Liver (tissue), 9 donors: ENCODE results near the gene TUBB2A. TPM values are rescaled to one million over a fixed set of nuclear protein-coding genes. Genes with fewer than 3 reads are reported as not detected.

Experiments used
- DNase-seq: peaks from one replicate; pipeline ENCODE4 v3.0.0-alpha.2; 2017; ENCODE audit warnings: low spot score
- H3K27ac ChIP-seq, 2 donors: one replicate each; pipeline ENCODE4 v1.7.0; 2013; ENCODE audit warnings: inconsistent platforms in 2 of 2, low read length in 2 of 2, control low read depth in 1 of 2, low read depth in 1 of 2, mild to moderate bottlenecking in 1 of 2
- H3K27me3 ChIP-seq, 4 donors: one replicate each; pipeline versions ENCODE4 v1.6.1 to v1.7.0; 2013; ENCODE audit warnings: low read length in 3 of 4, inconsistent platforms in 1 of 4, mild to moderate bottlenecking in 1 of 4, moderate library complexity in 1 of 4; ENCODE audit not compliant: control insufficient read depth in 4 of 4, insufficient read depth in 4 of 4
- H3K36me3 ChIP-seq, 4 donors: one replicate each; pipeline versions ENCODE4 v1.6.1 to v1.7.0; 2013; ENCODE audit warnings: low read length in 3 of 4, mild to moderate bottlenecking in 3 of 4, low read depth in 1 of 4, moderate library complexity in 1 of 4; ENCODE audit not compliant: control insufficient read depth in 4 of 4, insufficient read depth in 3 of 4
- H3K4me1 ChIP-seq, 4 donors: one replicate each; pipeline versions ENCODE4 v1.6.1 to v1.7.0; 2013; ENCODE audit warnings: low read length in 3 of 4, mild to moderate bottlenecking in 3 of 4, moderate library complexity in 1 of 4; ENCODE audit not compliant: control insufficient read depth in 4 of 4, insufficient read depth in 4 of 4
- H3K4me3 ChIP-seq, 3 donors: one replicate each; pipeline versions ENCODE4 v1.6.1 to v1.7.0; 2013; ENCODE audit warnings: low read length in 3 of 3, control low read depth in 1 of 3, low read depth in 1 of 3, mild to moderate bottlenecking in 1 of 3
- H3K9ac ChIP-seq, 2 donors: one replicate each; pipeline ENCODE4 v1.7.0; 2013; ENCODE audit warnings: low read length in 2 of 2, mild to moderate bottlenecking in 2 of 2, moderate library complexity in 2 of 2, control low read depth in 1 of 2, low read depth in 1 of 2
- H3K9me3 ChIP-seq, 4 donors: one replicate each; pipeline versions ENCODE4 v1.6.1 to v1.7.0; 2013; ENCODE audit warnings: low read length in 3 of 4; ENCODE audit not compliant: control insufficient read depth in 4 of 4
- EGR1 ChIP-seq, 2 donors: IDR thresholded peaks; 2 replicates each; pipeline ENCODE4 v1.6.1; 2016 to 2018; ENCODE audit warnings: antibody characterized with exemption in 2 of 2, low read depth in 2 of 2
- FOXA2 ChIP-seq: IDR thresholded peaks from 2 replicates; pipeline ENCODE4 v1.6.1; 2016; ENCODE audit warnings: antibody characterized with exemption
- GABPA ChIP-seq, 2 donors: IDR thresholded peaks in 1 of 2; conservative IDR thresholded peaks in 1 of 2; 2 replicates each; pipeline ENCODE4 v1.6.1; 2016; ENCODE audit warnings: antibody characterized with exemption in 2 of 2, mild to moderate bottlenecking in 1 of 2, moderate library complexity in 1 of 2
- HNF4A ChIP-seq, 2 donors: conservative IDR thresholded peaks; 2 replicates each; pipeline ENCODE4 v1.6.1; 2016; ENCODE audit warnings: antibody characterized with exemption in 2 of 2, mild to moderate bottlenecking in 2 of 2
- HNF4G ChIP-seq: IDR thresholded peaks from 2 replicates; pipeline ENCODE4 v1.6.1; 2016; ENCODE audit warnings: antibody characterized with exemption
- JUND ChIP-seq, 2 donors: IDR thresholded peaks; 2 replicates each; pipeline ENCODE4 v1.6.1; 2016; ENCODE audit warnings: antibody characterized with exemption in 2 of 2
- NR2F2 ChIP-seq: IDR thresholded peaks from 2 replicates; pipeline ENCODE4 v1.6.1; 2016; ENCODE audit warnings: antibody characterized with exemption
- RAD21 ChIP-seq, 2 donors: IDR thresholded peaks; 2 replicates each; pipeline ENCODE4 v1.6.1; 2016; ENCODE audit warnings: antibody characterized with exemption in 2 of 2, mild to moderate bottlenecking in 2 of 2
- RXRA ChIP-seq, 2 donors: IDR thresholded peaks; 2 replicates each; pipeline ENCODE4 v1.6.1; 2017 to 2018; ENCODE audit warnings: antibody characterized with exemption in 2 of 2, mild to moderate bottlenecking in 1 of 2
- SP1 ChIP-seq: IDR thresholded peaks from 2 replicates; pipeline ENCODE4 v1.6.1; 2018; ENCODE audit warnings: antibody characterized with exemption, mild to moderate bottlenecking
- TAF1 ChIP-seq: conservative IDR thresholded peaks from 2 replicates; pipeline ENCODE4 v1.6.1; 2016; ENCODE audit warnings: antibody characterized with exemption, mild to moderate bottlenecking
- WGBS: extraction: QIAGEN DNeasy Blood & Tissue Kit; methylation state at CpG from one replicate; pipeline ENCODE4 v1.1.7; 2013; 5-methylcytosine and 5-hydroxymethylcytosine counted together
- polyA plus RNA-seq, 2 donors: library from polyadenylated mRNA; stranded (reverse) in 1 of 2; unstranded in 1 of 2; fragments of 200-250 nt in 1 of 2; fragments of >200 nt in 1 of 2; fragmentation: Nextera tagmentation in 1 of 2; extraction: Ambion mirVana in 1 of 2; gene quantifications; one replicate each; pipeline versions ENCODE4 v1.2.1 to v1.2.3, GENCODE V29; 2013 to 2015
- total RNA-seq, 2 donors: library from RNA; depleted of rRNA; stranded (reverse); fragments of >200 nt; gene quantifications; one replicate each; pipeline ENCODE4 v1.2.3, GENCODE V29; 2014
- TF ChIP-seq, protein P1 (sequence below): IDR thresholded peaks from 2 replicates; pipeline ENCODE4 v1.6.1; 2016; ENCODE audit warnings: antibody characterized with exemption, mild to moderate bottlenecking
- TF ChIP-seq, protein P2 (sequence below): IDR thresholded peaks from 2 replicates; pipeline ENCODE4 v1.6.1; 2016; ENCODE audit warnings: antibody characterized with exemption
- TF ChIP-seq, protein P3 (sequence below): fragments of 150-350 bp; IDR thresholded peaks from 2 replicates; pipeline ENCODE4 v1.5.1; 2017; ENCODE audit warnings: improper control_type of control experiment, low read depth, low read length; ENCODE audit not compliant: missing input control
- TF ChIP-seq, protein P4 (sequence below): IDR thresholded peaks from 2 replicates; pipeline ENCODE4 v1.6.1; 2016; ENCODE audit warnings: antibody characterized with exemption
- TF ChIP-seq, protein P5 (sequence below): IDR thresholded peaks from 2 replicates; pipeline ENCODE4 v1.6.1; 2016; ENCODE audit warnings: antibody characterized with exemption
- donor health status: healthy.
- donor health status: healthy.
- donor health status: healthy.
- donor health status: healthy.
- donor health status: healthy.

Gene TUBB2A
- total and polyA plus RNA-seq, 4 donors, result 53.5 to 94.8 (median 88.1) TPM

DNA sequence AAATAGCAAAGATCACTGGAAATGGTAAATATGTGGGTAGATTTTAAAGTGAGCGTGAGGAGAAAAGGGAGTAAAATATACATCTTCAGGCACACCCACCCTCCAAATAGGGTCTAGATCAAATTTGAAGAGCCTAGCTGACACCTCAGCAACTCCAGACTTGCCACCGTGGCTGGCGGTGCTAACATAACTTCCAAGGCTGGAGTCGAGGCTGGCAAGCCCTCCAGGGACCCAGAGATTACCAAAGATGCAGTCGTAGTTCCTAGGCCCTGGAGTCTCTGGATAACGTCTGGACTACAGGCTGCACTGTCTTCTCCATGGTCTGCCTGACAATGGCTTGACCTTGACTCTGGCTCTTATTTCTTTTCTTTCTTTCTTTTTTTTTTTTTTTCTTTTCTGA, 47.6 kb upstream of the TUBB2A start (continued):
- TF ChIP-seq, protein P1, sequence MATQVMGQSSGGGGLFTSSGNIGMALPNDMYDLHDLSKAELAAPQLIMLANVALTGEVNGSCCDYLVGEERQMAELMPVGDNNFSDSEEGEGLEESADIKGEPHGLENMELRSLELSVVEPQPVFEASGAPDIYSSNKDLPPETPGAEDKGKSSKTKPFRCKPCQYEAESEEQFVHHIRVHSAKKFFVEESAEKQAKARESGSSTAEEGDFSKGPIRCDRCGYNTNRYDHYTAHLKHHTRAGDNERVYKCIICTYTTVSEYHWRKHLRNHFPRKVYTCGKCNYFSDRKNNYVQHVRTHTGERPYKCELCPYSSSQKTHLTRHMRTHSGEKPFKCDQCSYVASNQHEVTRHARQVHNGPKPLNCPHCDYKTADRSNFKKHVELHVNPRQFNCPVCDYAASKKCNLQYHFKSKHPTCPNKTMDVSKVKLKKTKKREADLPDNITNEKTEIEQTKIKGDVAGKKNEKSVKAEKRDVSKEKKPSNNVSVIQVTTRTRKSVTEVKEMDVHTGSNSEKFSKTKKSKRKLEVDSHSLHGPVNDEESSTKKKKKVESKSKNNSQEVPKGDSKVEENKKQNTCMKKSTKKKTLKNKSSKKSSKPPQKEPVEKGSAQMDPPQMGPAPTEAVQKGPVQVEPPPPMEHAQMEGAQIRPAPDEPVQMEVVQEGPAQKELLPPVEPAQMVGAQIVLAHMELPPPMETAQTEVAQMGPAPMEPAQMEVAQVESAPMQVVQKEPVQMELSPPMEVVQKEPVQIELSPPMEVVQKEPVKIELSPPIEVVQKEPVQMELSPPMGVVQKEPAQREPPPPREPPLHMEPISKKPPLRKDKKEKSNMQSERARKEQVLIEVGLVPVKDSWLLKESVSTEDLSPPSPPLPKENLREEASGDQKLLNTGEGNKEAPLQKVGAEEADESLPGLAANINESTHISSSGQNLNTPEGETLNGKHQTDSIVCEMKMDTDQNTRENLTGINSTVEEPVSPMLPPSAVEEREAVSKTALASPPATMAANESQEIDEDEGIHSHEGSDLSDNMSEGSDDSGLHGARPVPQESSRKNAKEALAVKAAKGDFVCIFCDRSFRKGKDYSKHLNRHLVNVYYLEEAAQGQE, result no peak

DNA sequence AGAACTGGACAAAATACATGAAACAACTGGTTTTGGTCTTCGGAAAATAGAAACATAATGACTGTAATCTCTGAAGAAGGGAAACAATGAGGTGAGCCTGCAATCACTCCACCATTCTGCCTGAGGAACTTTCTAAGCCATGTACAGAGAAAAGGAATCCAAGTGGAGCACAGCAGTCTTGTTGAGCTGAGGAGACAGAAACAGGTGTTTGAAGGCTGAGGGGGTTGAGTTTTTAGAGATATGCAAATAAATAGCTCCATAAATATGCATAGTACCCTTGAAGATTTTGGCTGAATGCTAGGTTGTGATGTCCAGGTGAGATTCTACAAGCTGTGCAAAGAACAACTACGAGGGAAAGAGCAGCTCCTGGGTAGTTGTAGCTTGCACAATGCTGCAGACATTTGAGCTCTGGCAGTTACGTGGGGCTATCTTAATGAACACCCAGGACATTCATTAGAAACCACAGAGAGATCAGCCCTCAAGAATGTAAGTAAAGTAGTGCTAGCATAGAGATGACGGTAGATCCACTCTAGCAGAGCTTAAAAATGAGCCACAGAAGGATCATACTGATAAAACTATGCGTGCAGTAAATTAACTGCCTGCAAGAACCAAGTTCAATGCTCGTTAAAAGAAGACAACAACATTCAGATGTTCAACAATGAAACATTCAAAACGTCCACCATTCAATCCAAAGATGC, 45.8 kb upstream of the TUBB2A start:
- Histone ChIP-seq H3K27ac (no peak overlapping the region), H3K27me3 (no peaks in the 10 kb centered on the region), H3K9ac (no peak overlapping the region), H3K4me3 (no peak overlapping the region), H3K9me3 (no peaks in the 10 kb centered on the region), H3K4me1 (no peaks in the 10 kb centered on the region), H3K36me3 (no peaks in the 10 kb centered on the region)
- no peak for DNase-seq
- TF ChIP-seq, protein P2, sequence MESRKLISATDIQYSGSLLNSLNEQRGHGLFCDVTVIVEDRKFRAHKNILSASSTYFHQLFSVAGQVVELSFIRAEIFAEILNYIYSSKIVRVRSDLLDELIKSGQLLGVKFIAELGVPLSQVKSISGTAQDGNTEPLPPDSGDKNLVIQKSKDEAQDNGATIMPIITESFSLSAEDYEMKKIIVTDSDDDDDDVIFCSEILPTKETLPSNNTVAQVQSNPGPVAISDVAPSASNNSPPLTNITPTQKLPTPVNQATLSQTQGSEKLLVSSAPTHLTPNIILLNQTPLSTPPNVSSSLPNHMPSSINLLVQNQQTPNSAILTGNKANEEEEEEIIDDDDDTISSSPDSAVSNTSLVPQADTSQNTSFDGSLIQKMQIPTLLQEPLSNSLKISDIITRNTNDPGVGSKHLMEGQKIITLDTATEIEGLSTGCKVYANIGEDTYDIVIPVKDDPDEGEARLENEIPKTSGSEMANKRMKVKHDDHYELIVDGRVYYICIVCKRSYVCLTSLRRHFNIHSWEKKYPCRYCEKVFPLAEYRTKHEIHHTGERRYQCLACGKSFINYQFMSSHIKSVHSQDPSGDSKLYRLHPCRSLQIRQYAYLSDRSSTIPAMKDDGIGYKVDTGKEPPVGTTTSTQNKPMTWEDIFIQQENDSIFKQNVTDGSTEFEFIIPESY, result no peak
- TF ChIP-seq RAD21 (IDR thresholded peaks at IDR 0.05), result no peak
- no peak for TF ChIP-seq NR2F2
- TF ChIP-seq, protein P3, sequence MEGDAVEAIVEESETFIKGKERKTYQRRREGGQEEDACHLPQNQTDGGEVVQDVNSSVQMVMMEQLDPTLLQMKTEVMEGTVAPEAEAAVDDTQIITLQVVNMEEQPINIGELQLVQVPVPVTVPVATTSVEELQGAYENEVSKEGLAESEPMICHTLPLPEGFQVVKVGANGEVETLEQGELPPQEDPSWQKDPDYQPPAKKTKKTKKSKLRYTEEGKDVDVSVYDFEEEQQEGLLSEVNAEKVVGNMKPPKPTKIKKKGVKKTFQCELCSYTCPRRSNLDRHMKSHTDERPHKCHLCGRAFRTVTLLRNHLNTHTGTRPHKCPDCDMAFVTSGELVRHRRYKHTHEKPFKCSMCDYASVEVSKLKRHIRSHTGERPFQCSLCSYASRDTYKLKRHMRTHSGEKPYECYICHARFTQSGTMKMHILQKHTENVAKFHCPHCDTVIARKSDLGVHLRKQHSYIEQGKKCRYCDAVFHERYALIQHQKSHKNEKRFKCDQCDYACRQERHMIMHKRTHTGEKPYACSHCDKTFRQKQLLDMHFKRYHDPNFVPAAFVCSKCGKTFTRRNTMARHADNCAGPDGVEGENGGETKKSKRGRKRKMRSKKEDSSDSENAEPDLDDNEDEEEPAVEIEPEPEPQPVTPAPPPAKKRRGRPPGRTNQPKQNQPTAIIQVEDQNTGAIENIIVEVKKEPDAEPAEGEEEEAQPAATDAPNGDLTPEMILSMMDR, result no peak
- no peak for TF ChIP-seq EGR1 (IDR thresholded peaks at IDR 0.05; ENCODE audit: low read depth in 2 of 2)
- TF ChIP-seq, protein P4, sequence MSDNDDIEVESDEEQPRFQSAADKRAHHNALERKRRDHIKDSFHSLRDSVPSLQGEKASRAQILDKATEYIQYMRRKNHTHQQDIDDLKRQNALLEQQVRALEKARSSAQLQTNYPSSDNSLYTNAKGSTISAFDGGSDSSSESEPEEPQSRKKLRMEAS, result no peak
- TF ChIP-seq GABPA (IDR thresholded peaks at IDR 0.05 in 1 of 2, conservative IDR thresholded peaks at IDR 0.05 in 1 of 2), result no peak
- TF ChIP-seq, protein P1, result no peak
- no peak for TF ChIP-seq FOXA2
- no peak for TF ChIP-seq TAF1
- TF ChIP-seq, protein P5, sequence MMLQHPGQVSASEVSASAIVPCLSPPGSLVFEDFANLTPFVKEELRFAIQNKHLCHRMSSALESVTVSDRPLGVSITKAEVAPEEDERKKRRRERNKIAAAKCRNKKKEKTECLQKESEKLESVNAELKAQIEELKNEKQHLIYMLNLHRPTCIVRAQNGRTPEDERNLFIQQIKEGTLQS, result no peak
- no peak for TF ChIP-seq RXRA (IDR thresholded peaks at IDR 0.05)
- no peak for TF ChIP-seq JUND (IDR thresholded peaks at IDR 0.05)
- TF ChIP-seq SP1, result no peak
- TF ChIP-seq HNF4A (conservative IDR thresholded peaks at IDR 0.05), result no peak
- TF ChIP-seq HNF4G, result no peak
- WGBS, result 76% methylated on average over 7 of the region's 7 CpGs
